Measurements from ENCODE around the gene SPRR5.

The SPRR5 gene

DNA sequence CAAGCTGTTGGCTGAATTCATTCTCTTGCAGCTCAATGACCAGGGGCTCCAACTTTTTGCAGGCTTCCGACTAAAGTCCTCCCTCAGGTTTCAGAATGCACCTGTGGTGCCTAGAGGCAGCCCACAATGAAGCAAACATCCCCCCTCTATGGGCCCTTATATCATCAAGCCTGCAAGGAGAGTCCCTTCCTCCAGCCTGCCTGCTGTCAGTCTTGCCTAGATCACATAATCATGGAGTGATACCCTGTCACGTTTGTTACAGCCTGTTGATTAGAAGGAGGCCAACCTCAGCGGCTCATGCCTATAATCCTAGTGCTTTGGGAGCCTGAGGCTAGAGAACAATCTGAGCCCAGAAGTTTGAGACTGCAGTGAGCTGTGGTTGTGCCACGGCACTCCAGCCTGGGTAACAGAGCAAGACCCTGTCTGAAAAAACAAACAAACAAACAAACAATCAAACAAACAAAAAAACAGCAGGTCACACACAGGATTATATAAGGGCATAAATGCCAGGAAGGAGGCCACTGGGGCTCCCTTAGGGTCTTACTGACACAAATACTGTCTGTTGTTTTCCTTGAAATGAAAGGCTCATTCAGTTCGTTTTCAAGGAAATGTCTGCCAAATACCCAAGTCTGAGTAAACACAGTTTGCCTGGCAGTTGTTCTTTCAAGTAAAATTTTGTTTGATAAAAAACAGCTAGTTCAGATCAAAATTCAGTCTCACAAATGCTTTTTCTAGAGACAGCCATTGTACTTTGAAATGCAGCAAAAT is 49.8 kb downstream of the SPRR5 start:
- Histone ChIP-seq H3K4me3 (ENCODE audit: low read length) (no peak overlapping the region), H3K9ac (ENCODE audit: low read length) (no peak overlapping the region)

GRCh38 chr1:152997901-152998300 is 50.9 kb downstream of the SPRR5 start:
- Histone ChIP-seq H3K9ac (ENCODE audit: low read length) (no peak overlapping the region), H3K9me3 (ENCODE audit: control insufficient read depth, low read length) (no peaks in the 10 kb centered on the region), H3K36me3 (ENCODE audit: control insufficient read depth, insufficient read depth, low read length) (no peaks in the 10 kb centered on the region), H3K27me3 (ENCODE audit: control insufficient read depth, insufficient read depth, low read length) (peaks cover 5% of the 10 kb centered on the region), H3K4me3 (ENCODE audit: low read length) (no peak overlapping the region), H3K4me1 (ENCODE audit: control insufficient read depth, insufficient read depth, low read length) (no peaks in the 10 kb centered on the region)

More for the DNA sequence above, 49.8 kb downstream of the SPRR5 start:
- no peaks in the 10 kb centered on the region for H3K4me1 ChIP-seq (ENCODE audit: control insufficient read depth, insufficient read depth, low read length)
- peaks cover 5% of the 10 kb centered on the region for H3K27me3 ChIP-seq (ENCODE audit: control insufficient read depth, insufficient read depth, low read length)
- H3K36me3 ChIP-seq (ENCODE audit: control insufficient read depth, insufficient read depth, low read length): no peaks in the 10 kb centered on the region
- H3K9me3 ChIP-seq (ENCODE audit: control insufficient read depth, low read length): no peaks in the 10 kb centered on the region

DNA sequence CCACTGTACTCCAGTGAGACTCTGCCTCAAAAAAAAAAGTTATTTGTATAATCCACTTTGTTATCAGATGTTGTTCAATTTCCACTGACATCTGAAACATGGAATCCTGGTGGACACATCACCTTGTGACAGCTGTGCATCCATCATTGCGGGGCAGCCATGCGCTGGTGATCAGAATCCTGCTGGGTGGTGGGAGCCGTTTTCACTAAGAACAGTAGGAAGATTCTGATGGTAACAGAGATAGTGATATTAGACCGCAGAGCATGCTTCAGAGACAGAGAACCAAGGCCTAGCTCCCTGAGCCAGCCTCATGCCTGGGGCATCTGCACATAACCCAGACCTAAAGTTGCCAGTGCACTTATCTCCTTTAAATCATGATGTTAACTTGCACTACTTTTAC is 51.5 kb downstream of the SPRR5 start:
- H3K4me3 ChIP-seq (ENCODE audit: low read length): no peak overlapping the region
- H3K9me3 ChIP-seq (ENCODE audit: control insufficient read depth, low read length): no peaks in the 10 kb centered on the region
- H3K36me3 ChIP-seq (ENCODE audit: control insufficient read depth, insufficient read depth, low read length): no peaks in the 10 kb centered on the region

More for the DNA sequence above, 51.5 kb downstream of the SPRR5 start:
- Histone ChIP-seq H3K4me1 (ENCODE audit: control insufficient read depth, insufficient read depth, low read length) (no peaks in the 10 kb centered on the region), H3K9ac (ENCODE audit: low read length) (no peak overlapping the region), H3K27me3 (ENCODE audit: control insufficient read depth, insufficient read depth, low read length) (peaks cover 5% of the 10 kb centered on the region)
